B cell (primary cell): ENCODE data around the gene GPC3. TPM values are rescaled to one million over a fixed set of nuclear protein-coding genes. Genes with fewer than 3 reads are reported as not detected.

Source experiments
- ATAC-seq: fragments of 200-7000 bp; cut with Tn5 transposase; one replicate; pipeline ENCODE4 v1.10.0; 2021; ENCODE audit warnings: low read depth, mild to moderate bottlenecking, moderate number of reproducible peaks, moderate library complexity
- CTCF ChIA-PET: fragments of 350-600 bp; sonication (Branson Sonifier 250); formaldehyde crosslinking; loops from one replicate; lab custom pipeline; 2021; ENCODE audit warnings: antibody characterized with exemption, inconsistent platforms; lab: Charles Lee
- POLR2A ChIA-PET: fragments of 350-600 bp; sonication (Branson Sonifier 250); formaldehyde crosslinking; loops from one replicate; lab custom pipeline; 2021; ENCODE audit warnings: antibody characterized with exemption; lab: Charles Lee
- DNase-seq: peaks from one replicate; pipeline ENCODE4 v3.0.0; 2013
- H2AFZ ChIP-seq: 2 replicates; pipeline ENCODE4 v1.6.1; 2012; ENCODE audit warnings: mild to moderate bottlenecking, low read depth, low read length; ENCODE audit not compliant: insufficient read depth, poor library complexity, severe bottlenecking
- H3K27ac ChIP-seq, 2 donors: 1 replicate in 1 of 2; 2 replicates in 1 of 2; pipeline ENCODE4 v1.5.1; 2012 to 2013; ENCODE audit warnings: low read length in 2 of 2, mild to moderate bottlenecking in 2 of 2, moderate library complexity in 1 of 2
- H3K27me3 ChIP-seq, 4 experiments: fragments of 200-600 bp in 1 of 4; sonication (generic) in 1 of 4; replicated peaks in 1 of 4; 1 replicate in 2 of 4; 2 replicates in 2 of 4; pipeline versions ENCODE4 v1.6.1 to v1.7.0; 2013 to 2016; ENCODE audit warnings: low read length in 3 of 4, mild to moderate bottlenecking in 2 of 4, mixed read lengths in 1 of 4, moderate library complexity in 1 of 4; ENCODE audit not compliant: insufficient read depth in 4 of 4, control insufficient read depth in 3 of 4; ENCODE audit errors: control extremely low read depth in 1 of 4
- H3K36me3 ChIP-seq, 2 experiments: replicated peaks in 1 of 2; 1 replicate in 1 of 2; 2 replicates in 1 of 2; pipeline versions ENCODE4 v1.6.1 to v1.7.1; 2013; ENCODE audit warnings: low read length in 1 of 2; ENCODE audit not compliant: insufficient read depth in 2 of 2, control insufficient read depth in 1 of 2; ENCODE audit errors: control extremely low read depth in 1 of 2, extremely low read depth in 1 of 2
- H3K4me1 ChIP-seq, 2 donors: fragments of 200-600 bp in 1 of 2; sonication (generic) in 1 of 2; 1 replicate in 1 of 2; 2 replicates in 1 of 2; pipeline versions ENCODE4 v1.5.1 to v1.6.1; 2013 to 2017; ENCODE audit warnings: low read length in 2 of 2; ENCODE audit not compliant: control insufficient read depth in 2 of 2, insufficient read depth in 2 of 2
- H3K4me2 ChIP-seq: replicated peaks from 2 replicates; pipeline ENCODE3; 2012; ENCODE audit warnings: mild to moderate bottlenecking, low read depth, low read length; ENCODE audit not compliant: poor library complexity, severe bottlenecking
- H3K4me3 ChIP-seq, 5 experiments: fragments of 200-600 bp in 1 of 5; sonication (generic) in 1 of 5; 1 replicate in 3 of 5; 2 replicates in 2 of 5; pipeline versions ENCODE4 v1.5.1 to v1.7.0; 2011 to 2016; ENCODE audit warnings: low read length in 4 of 5, mild to moderate bottlenecking in 4 of 5, low read depth in 2 of 5, control low read depth in 1 of 5, moderate library complexity in 1 of 5; ENCODE audit not compliant: insufficient read depth in 1 of 5; ENCODE audit errors: control extremely low read depth in 1 of 5, extremely low read depth in 1 of 5
- H3K79me2 ChIP-seq: fragments of 200-600 bp; sonication (generic); one replicate; pipeline ENCODE4 v1.6.0; 2016; ENCODE audit warnings: low read length; ENCODE audit not compliant: control insufficient read depth, insufficient read depth
- H3K9ac ChIP-seq: fragments of 200-600 bp; sonication (generic); 2 replicates; pipeline ENCODE4 v1.6.1; 2017; ENCODE audit warnings: mild to moderate bottlenecking, low read length, moderate library complexity
- H3K9me3 ChIP-seq, 3 donors: one replicate each; pipeline versions ENCODE4 v1.6.1 to v1.7.1; 2013; ENCODE audit warnings: low read length in 2 of 3; ENCODE audit not compliant: control insufficient read depth in 2 of 3, insufficient read depth in 1 of 3; ENCODE audit errors: control extremely low read depth in 1 of 3
- H4K20me1 ChIP-seq: 2 replicates; pipeline ENCODE4 v1.6.0; 2012; ENCODE audit warnings: mild to moderate bottlenecking, low read length; ENCODE audit not compliant: insufficient read depth, control insufficient read depth, poor library complexity, severe bottlenecking
- H3K27ac Mint-ChIP-seq: one replicate; pipeline ENCODE4 v1.8.0; 2021; ENCODE audit warnings: mixed read lengths
- H3K27me3 Mint-ChIP-seq: one replicate; pipeline ENCODE4 v1.8.0; 2021; ENCODE audit warnings: mixed read lengths
- H3K4me1 Mint-ChIP-seq: one replicate; pipeline ENCODE4 v1.8.0; 2021; ENCODE audit warnings: mixed read lengths
- H3K4me3 Mint-ChIP-seq: one replicate; pipeline ENCODE4 v1.8.0; 2021; ENCODE audit warnings: mixed read lengths
- H3K9me3 Mint-ChIP-seq: one replicate; pipeline ENCODE4 v1.8.0; 2022; ENCODE audit warnings: mixed read lengths; ENCODE audit not compliant: insufficient read depth
- EZH2 ChIP-seq: IDR thresholded peaks from 2 replicates; pipeline ENCODE4 v1.6.1; 2012; ENCODE audit warnings: borderline replicate concordance, low read depth, mild to moderate bottlenecking, moderate library complexity, low read length; ENCODE audit not compliant: insufficient read depth, poor library complexity, severe bottlenecking
- WGBS: methylation state at CpG from one replicate; pipeline ENCODE4 v1.1.5; 2013; ENCODE audit warnings: missing lambda C conversion rate; ENCODE audit not compliant: insufficient coverage; 5-methylcytosine and 5-hydroxymethylcytosine counted together
- intact Hi-C: fragments of 100-400 bp; cut with micrococcal nuclease; formaldehyde crosslinking; loops from one replicate; pipeline ENCODE4 v1.10.0; 2022
- polyA plus RNA-seq: library from polyadenylated mRNA; depleted of rRNA; stranded (reverse); fragments of >200 nt; gene quantifications from 2 replicates; pipeline ENCODE4 v1.2.3, GENCODE V29; 2012
- total RNA-seq, 2 donors: library from RNA; stranded (reverse); fragments of 120-200 nt in 1 of 2; gene quantifications; 1 replicate in 1 of 2; 2 replicates in 1 of 2; pipeline versions ENCODE4 v1.2.3 to v1.2.4, GENCODE V29; 2013 to 2022
- TF ChIP-seq, protein P1 (sequence below): fragments of 200-600 bp; IDR thresholded peaks from one replicate; pipeline ENCODE4 v1.8.0; 2022; ENCODE audit warnings: antibody characterized with exemption, mild to moderate bottlenecking

GPC3 gene
- total and polyA plus RNA-seq, 2 donors (not counting 1 experiment from before 2014, with no cell fraction given): not detected

DNA sequence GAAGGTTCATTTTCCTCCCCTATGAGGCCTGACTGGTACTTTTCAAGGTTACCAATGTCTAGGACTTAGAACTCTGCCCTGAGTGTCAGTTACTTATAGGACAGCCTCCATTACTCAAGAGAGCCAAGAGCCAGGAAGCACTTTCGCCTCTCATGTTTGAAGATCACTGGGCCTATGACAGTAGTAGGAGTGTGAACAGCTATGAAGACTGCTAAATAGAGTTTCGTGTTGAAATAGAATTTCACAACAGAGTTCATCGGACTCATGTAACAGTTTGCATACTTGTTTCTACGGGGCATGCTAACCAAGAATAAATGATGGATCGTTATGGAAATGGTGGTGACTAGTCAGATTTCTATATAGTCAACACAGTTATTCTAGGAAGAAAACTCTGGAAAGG, 472.3 kb downstream of the GPC3 start:
- Histone ChIP-seq H3K27ac (no peak overlapping the region), H2AFZ (no peak overlapping the region), H3K79me2 (no peaks in the 10 kb centered on the region), H3K27me3 (no peaks in the 10 kb centered on the region), H3K4me3 (no peak overlapping the region), H4K20me1 (no peaks in the 10 kb centered on the region), H3K9ac (no peak overlapping the region), H3K36me3 (no peaks in the 10 kb centered on the region), H3K4me1 (no peaks in the 10 kb centered on the region), H3K4me2 (no peak overlapping the region), H3K9me3 (no peaks in the 10 kb centered on the region)
- intact Hi-C loops: no loop called here
- H3K27me3 Mint-ChIP-seq: no peaks in the 10 kb centered on the region
- no peak overlapping the region for H3K27ac Mint-ChIP-seq
- DNase-seq: no peak
- ChIA-PET CTCF (no interaction called here), POLR2A (no interaction called here)
- H3K4me3 Mint-ChIP-seq: no peak overlapping the region
- H3K9me3 Mint-ChIP-seq: no peaks in the 10 kb centered on the region
- TF ChIP-seq EZH2: no peak
- TF ChIP-seq, protein P1, sequence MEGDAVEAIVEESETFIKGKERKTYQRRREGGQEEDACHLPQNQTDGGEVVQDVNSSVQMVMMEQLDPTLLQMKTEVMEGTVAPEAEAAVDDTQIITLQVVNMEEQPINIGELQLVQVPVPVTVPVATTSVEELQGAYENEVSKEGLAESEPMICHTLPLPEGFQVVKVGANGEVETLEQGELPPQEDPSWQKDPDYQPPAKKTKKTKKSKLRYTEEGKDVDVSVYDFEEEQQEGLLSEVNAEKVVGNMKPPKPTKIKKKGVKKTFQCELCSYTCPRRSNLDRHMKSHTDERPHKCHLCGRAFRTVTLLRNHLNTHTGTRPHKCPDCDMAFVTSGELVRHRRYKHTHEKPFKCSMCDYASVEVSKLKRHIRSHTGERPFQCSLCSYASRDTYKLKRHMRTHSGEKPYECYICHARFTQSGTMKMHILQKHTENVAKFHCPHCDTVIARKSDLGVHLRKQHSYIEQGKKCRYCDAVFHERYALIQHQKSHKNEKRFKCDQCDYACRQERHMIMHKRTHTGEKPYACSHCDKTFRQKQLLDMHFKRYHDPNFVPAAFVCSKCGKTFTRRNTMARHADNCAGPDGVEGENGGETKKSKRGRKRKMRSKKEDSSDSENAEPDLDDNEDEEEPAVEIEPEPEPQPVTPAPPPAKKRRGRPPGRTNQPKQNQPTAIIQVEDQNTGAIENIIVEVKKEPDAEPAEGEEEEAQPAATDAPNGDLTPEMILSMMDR: no peak
- no CpG with 5 or more reads among the region's 5 CpGs for WGBS
- H3K4me1 Mint-ChIP-seq: no peaks in the 10 kb centered on the region
- ATAC-seq: no peak

DNA sequence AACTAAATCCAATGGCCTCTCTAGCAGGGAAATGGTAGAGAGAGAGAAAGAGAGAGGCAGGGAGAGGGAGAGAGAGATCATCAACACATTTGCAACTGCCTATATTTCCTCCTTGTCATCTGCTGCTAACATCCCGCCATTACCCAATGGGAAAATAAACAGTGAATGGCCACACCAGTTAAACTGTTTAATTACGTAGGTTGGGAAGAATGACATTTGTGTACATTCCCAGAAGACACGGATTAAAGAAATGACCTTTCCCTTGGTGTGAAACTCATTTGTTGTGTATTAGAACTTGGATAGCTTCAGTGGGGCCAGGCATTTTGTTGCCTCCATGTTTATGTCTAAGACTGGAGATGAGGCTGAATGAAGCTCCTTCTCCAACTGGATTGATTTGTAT, 474.4 kb downstream of the GPC3 start:
- no peak overlapping the region for H3K9ac ChIP-seq
- H2AFZ ChIP-seq: no peak overlapping the region
- DNase-seq: no peak
- H3K4me2 ChIP-seq: no peak overlapping the region
- H4K20me1 ChIP-seq: no peaks in the 10 kb centered on the region
- H3K4me1 ChIP-seq: no peaks in the 10 kb centered on the region
- no peaks in the 10 kb centered on the region for H3K27me3 ChIP-seq
- ATAC-seq: no peak
- CTCF ChIA-PET: no interaction called here
- no peak overlapping the region for H3K27ac Mint-ChIP-seq
- TF ChIP-seq, protein P1: no peak
- no peak for TF ChIP-seq EZH2
- intact Hi-C loops: no loop called here
- no peak overlapping the region for H3K27ac ChIP-seq
- H3K9me3 ChIP-seq: no peaks in the 10 kb centered on the region
- no peaks in the 10 kb centered on the region for H3K9me3 Mint-ChIP-seq
- no peaks in the 10 kb centered on the region for H3K27me3 Mint-ChIP-seq
- H3K36me3 ChIP-seq: no peaks in the 10 kb centered on the region
- no peaks in the 10 kb centered on the region for H3K4me1 Mint-ChIP-seq
- WGBS: no CpG with 5 or more reads among the region's 3 CpGs
- POLR2A ChIA-PET: no interaction called here
- no peak overlapping the region for H3K4me3 Mint-ChIP-seq
- no peak overlapping the region for H3K4me3 ChIP-seq
- H3K79me2 ChIP-seq: no peaks in the 10 kb centered on the region
